Measurements from ENCODE around the gene ADCY2.

ADCY2 gene

GRCh38 chr5:7717691-7718090, 321.8 kb downstream of the ADCY2 start:
- no peak for DNase-seq
- Histone ChIP-seq H3K4me3 (ENCODE audit: low read depth, low read length) (no peak overlapping the region), H3K36me3 (replicated peaks) (no peaks in the 10 kb centered on the region), H3K27me3 (replicated peaks) (no peaks in the 10 kb centered on the region), H3K27ac (no peak overlapping the region)
- no peak for TF ChIP-seq CTCF (IDR thresholded peaks at IDR 0.05; ENCODE audit: low read depth, low read length, missing control alignments)
- in situ Hi-C loops (cut with HindIII; ENCODE audit: low pct_ligation_motif_present, low sequenced_read_pairs), result no loop called here

GRCh38 chr5:7728076-7728475, 332.1 kb downstream of the ADCY2 start:
- Histone ChIP-seq H3K36me3 (replicated peaks) (no peaks in the 10 kb centered on the region), H3K27ac (no peak overlapping the region), H3K4me3 (ENCODE audit: low read depth, low read length) (no peak overlapping the region), H3K27me3 (replicated peaks) (no peaks in the 10 kb centered on the region)
- TF ChIP-seq CTCF (IDR thresholded peaks at IDR 0.05; ENCODE audit: low read depth, low read length, missing control alignments), result no peak
- in situ Hi-C loops (cut with HindIII; ENCODE audit: low pct_ligation_motif_present, low sequenced_read_pairs), result no loop called here
- DNase-seq, result no peak

- no peak overlapping the region for H3K27ac ChIP-seq
These were observed 345.6 kb downstream of the ADCY2 start for GRCh38 chr5:7741415-7742065.

GRCh38 chr5:7742241-7742656, 346.3 kb downstream of the ADCY2 start:
- no peak for DNase-seq
- H3K4me3 ChIP-seq (ENCODE audit: low read depth, low read length), result no peak overlapping the region
- H3K36me3 ChIP-seq (replicated peaks), result no peaks in the 10 kb centered on the region
- TF ChIP-seq CTCF (IDR thresholded peaks at IDR 0.05; ENCODE audit: low read depth, low read length, missing control alignments), result no peak
- H3K27ac ChIP-seq, result no peak overlapping the region
- in situ Hi-C loops (cut with HindIII; ENCODE audit: low pct_ligation_motif_present, low sequenced_read_pairs), result no loop called here
- H3K27me3 ChIP-seq (replicated peaks), result no peaks in the 10 kb centered on the region

More at GRCh38 chr5:7741415-7742065, 345.6 kb downstream of the ADCY2 start:
- H3K36me3 ChIP-seq (replicated peaks), result no peaks in the 10 kb centered on the region
- no peak overlapping the region for H3K4me3 ChIP-seq (ENCODE audit: low read depth, low read length)
- DNase-seq, result no peak
- no peaks in the 10 kb centered on the region for H3K27me3 ChIP-seq (replicated peaks)
- no peak for TF ChIP-seq CTCF (IDR thresholded peaks at IDR 0.05; ENCODE audit: low read depth, low read length, missing control alignments)
- in situ Hi-C loops (cut with HindIII; ENCODE audit: low pct_ligation_motif_present, low sequenced_read_pairs), result no loop called here

- H3K27ac ChIP-seq, result no peak overlapping the region
- no peaks in the 10 kb centered on the region for H3K36me3 ChIP-seq (replicated peaks)
- peak; percentile 84 for TF ChIP-seq CTCF (IDR thresholded peaks at IDR 0.05; ENCODE audit: low read depth, low read length, missing control alignments)
- in situ Hi-C loops (cut with HindIII; ENCODE audit: low pct_ligation_motif_present, low sequenced_read_pairs), result no loop called here
- no peak overlapping the region for H3K4me3 ChIP-seq (ENCODE audit: low read depth, low read length)
- H3K27me3 ChIP-seq (replicated peaks), result no peaks in the 10 kb centered on the region
- peak; percentile 56 for DNase-seq
These were observed 350.1 kb downstream of the ADCY2 start for GRCh38 chr5:7745882-7746610.

Measured in brain microvascular endothelial cell (primary cell).